HCT116 (cell line): Measurements from ENCODE around the gene MYH15. TPM values are rescaled to one million over a fixed set of nuclear protein-coding genes. Genes with fewer than 3 reads are reported as not detected.

Source experiments
- ATAC-seq: fragments of 200-7000 bp; cut with Tn5 transposase; 2 replicates; pipeline ENCODE4 v1.9.1; 2020; ENCODE audit warnings: mild to moderate bottlenecking, moderate library complexity
- BruUV-seq: library from RNA; stranded (reverse); fragments of 400-500 nt; replicated peaks from 2 replicates; lab custom pipeline; 2021; lab: Mats Ljungman, UMichigan
- CTCF ChIA-PET: fragments of 300-600 bp; sonication (Branson Sonifier 250); formaldehyde crosslinking; loops from one replicate; lab custom pipeline; 2021; ENCODE audit warnings: antibody characterized with exemption; lab: Charles Lee
- POLR2A ChIA-PET: fragments of 300-600, 350-600 bp; sonication (Branson Sonifier 250); formaldehyde crosslinking; loops from one replicate; lab custom pipeline; 2021; ENCODE audit warnings: antibody characterized with exemption; lab: Charles Lee
- RAD21 ChIA-PET, 2 experiments: fragments of 300-600 bp; sonication (Branson Sonifier 250); formaldehyde crosslinking; loops; one replicate each; lab custom pipeline; 2023; ENCODE audit warnings: low total read pairs in 2 of 2; ENCODE audit not compliant: uncharacterized antibody in 2 of 2, unreplicated experiment in 2 of 2, low non-redundant PET in 1 of 2; lab: Charles Lee
- DNase-seq: peaks from one replicate; pipeline ENCODE4 v3.0.0-alpha.2; 2010; ENCODE audit warnings: low read depth, low spot score
- H2AFZ ChIP-seq: fragments of 200-600 bp; shearing (Covaris generic), sonication (generic); 2 replicates; pipeline ENCODE4 v1.6.1; 2017; ENCODE audit warnings: low read depth, mixed run types, mixed read lengths, antibody characterized with exemption, low read length; ENCODE audit not compliant: poor library complexity, severe bottlenecking
- H3K27ac ChIP-seq: 2 replicates; pipeline ENCODE4 v1.5.1; 2012; ENCODE audit warnings: low read depth, low read length
- H3K27me3 ChIP-seq: fragments of 200-600 bp; sonication (generic); 2 replicates; pipeline ENCODE4 v1.6.1; 2016; ENCODE audit warnings: mixed run types, low read length, mixed read lengths; ENCODE audit not compliant: insufficient read depth
- H3K36me3 ChIP-seq, 2 experiments: fragments of 200-500 bp in 1 of 2; fragments of 200-600 bp in 1 of 2; sonication (Bioruptor generic) in 1 of 2; sonication (generic) in 1 of 2; 2 replicates each; pipeline versions ENCODE4 v1.5.1 to v1.6.1; 2014 to 2016; ENCODE audit warnings: low read length in 2 of 2, inconsistent platforms in 1 of 2, mixed read lengths in 1 of 2, mixed run types in 1 of 2; ENCODE audit not compliant: insufficient read depth in 2 of 2, control insufficient read depth in 1 of 2
- H3K4me1 ChIP-seq, 2 experiments: fragments of 200-600 bp in 1 of 2; sonication (generic) in 1 of 2; 2 replicates each; pipeline versions ENCODE4 v1.5.1 to v1.6.1; 2012 to 2017; ENCODE audit warnings: low read length in 2 of 2, inconsistent platforms in 1 of 2, mild to moderate bottlenecking in 1 of 2, mixed read lengths in 1 of 2, mixed run types in 1 of 2, moderate library complexity in 1 of 2; ENCODE audit not compliant: insufficient read depth in 2 of 2, control insufficient read depth in 1 of 2
- H3K4me2 ChIP-seq: fragments of 200-600 bp; sonication (generic); 2 replicates; pipeline ENCODE4 v1.6.1; 2017; ENCODE audit warnings: mixed run types, low read length, mixed read lengths
- H3K4me3 ChIP-seq, 2 experiments: fragments of 200-600 bp in 1 of 2; sonication (generic) in 1 of 2; replicated peaks in 1 of 2; 2 replicates each; pipeline ENCODE4 v1.5.1; 2011 to 2016; ENCODE audit warnings: low read length in 2 of 2, control low read depth in 1 of 2, low read depth in 1 of 2, mild to moderate bottlenecking in 1 of 2, mixed read lengths in 1 of 2, mixed run types in 1 of 2
- H3K79me2 ChIP-seq: fragments of 200-600 bp; sonication (generic); 2 replicates; pipeline ENCODE4 v1.6.1; 2017; ENCODE audit warnings: mild to moderate bottlenecking, mixed run types, low read length, moderate library complexity, mixed read lengths; ENCODE audit not compliant: insufficient read depth
- H3K9ac ChIP-seq: fragments of 200-600 bp; sonication (generic); 2 replicates; pipeline ENCODE4 v1.6.1; 2016; ENCODE audit warnings: low read length, mixed read lengths
- H3K9me2 ChIP-seq: fragments of 200-600 bp; sonication (generic), shearing (Covaris generic); 2 replicates; pipeline ENCODE4 v1.6.1; 2017; ENCODE audit warnings: mixed run types, mild to moderate bottlenecking, moderate library complexity; ENCODE audit not compliant: insufficient read depth
- H3K9me3 ChIP-seq, 2 experiments: fragments of 200-500 bp in 1 of 2; fragments of 200-600 bp in 1 of 2; sonication (Bioruptor generic) in 1 of 2; sonication (generic) in 1 of 2; 2 replicates each; pipeline ENCODE4 v1.6.1; 2014 to 2017; ENCODE audit warnings: low read length in 2 of 2, mixed read lengths in 2 of 2, inconsistent platforms in 1 of 2, low read depth in 1 of 2, mild to moderate bottlenecking in 1 of 2, mixed run types in 1 of 2, moderate library complexity in 1 of 2; ENCODE audit not compliant: control insufficient read depth in 1 of 2, insufficient read depth in 1 of 2
- H4K20me1 ChIP-seq: fragments of 200-600 bp; sonication (generic), shearing (Covaris generic); 2 replicates; pipeline ENCODE4 v1.6.1; 2017; ENCODE audit warnings: mixed run types, mild to moderate bottlenecking, moderate library complexity; ENCODE audit not compliant: insufficient read depth
- ELF1 ChIP-seq: IDR thresholded peaks from 2 replicates; pipeline ENCODE4 v1.6.1; 2012; ENCODE audit warnings: low read depth, borderline replicate concordance
- EZH2phosphoT487 ChIP-seq: fragments of 200-600 bp; IDR thresholded peaks from 2 replicates; pipeline ENCODE4 v1.6.1; 2018; ENCODE audit warnings: antibody characterized with exemption, borderline replicate concordance
- JUND ChIP-seq: IDR thresholded peaks from 2 replicates; pipeline ENCODE4 v1.6.1; 2012
- POLR2AphosphoS5 ChIP-seq: IDR thresholded peaks from 2 replicates; pipeline ENCODE4 v1.6.1; 2011; ENCODE audit warnings: mild to moderate bottlenecking, low read depth, low read length, moderate library complexity
- RAD21 ChIP-seq: IDR thresholded peaks from 2 replicates; pipeline ENCODE4 v1.6.1; 2012; ENCODE audit warnings: low read depth, mild to moderate bottlenecking
- SIN3A ChIP-seq: IDR thresholded peaks from 2 replicates; pipeline ENCODE4 v1.6.1; 2012; ENCODE audit warnings: low read depth
- SP1 ChIP-seq: IDR thresholded peaks from 2 replicates; pipeline ENCODE4 v1.6.1; 2012; ENCODE audit warnings: low read depth
- TCF7L2 ChIP-seq: IDR thresholded peaks from 2 replicates; pipeline ENCODE4 v1.7.0; 2011; ENCODE audit warnings: borderline replicate concordance, inconsistent platforms; ENCODE audit not compliant: insufficient read depth, insufficient read length; ENCODE audit errors: extremely low read depth
- ZNF274 ChIP-seq: fragments of 200-500 bp; sonication (Bioruptor generic); IDR thresholded peaks from 2 replicates; pipeline ENCODE4 v1.6.1; 2014; ENCODE audit warnings: mild to moderate bottlenecking, low read depth, low read length, inconsistent platforms
- intact Hi-C: fragments of 100-400 bp; cut with micrococcal nuclease; formaldehyde crosslinking; loops from 2 replicates; pipeline ENCODE4 v1.10.0; 2022
- total RNA-seq: library from RNA; stranded (reverse); gene quantifications from one replicate; pipeline ENCODE4 v1.2.1, GENCODE V29; 2021; ENCODE audit not compliant: unreplicated experiment
- TF ChIP-seq, protein P1 (sequence below): IDR thresholded peaks from 2 replicates; pipeline ENCODE4 v1.6.1; 2011; ENCODE audit warnings: mild to moderate bottlenecking, low read length, moderate library complexity; ENCODE audit not compliant: insufficient replicate concordance; ENCODE audit errors: extremely low read depth
- TF ChIP-seq, protein P2 (sequence below): IDR thresholded peaks from 2 replicates; pipeline ENCODE4 v1.6.1; 2012

Gene MYH15
- total RNA-seq, 1 experiment from 2014 or later: 11.2 TPM

- Histone ChIP-seq H3K4me2 (no peak overlapping the region), H3K9ac (no peak overlapping the region), H3K9me3 (no peaks in the 10 kb centered on the region), H3K36me3 (no peaks in the 10 kb centered on the region), H3K27me3 (no peaks in the 10 kb centered on the region), H3K79me2 (no peaks in the 10 kb centered on the region), H3K27ac (no peak overlapping the region)
- intact Hi-C loops: no loop called here
- POLR2A ChIA-PET: no interaction called here
- BruUV-seq: no TSS peak
- DNase-seq: no peak
- no peak for TF ChIP-seq ZNF274
- no peak for TF ChIP-seq JUND
- TF ChIP-seq SP1: no peak
- TF ChIP-seq TCF7L2: no peak
- TF ChIP-seq ELF1: no peak
- TF ChIP-seq SIN3A: no peak
- TF ChIP-seq RAD21: no peak
- TF ChIP-seq, protein P1, sequence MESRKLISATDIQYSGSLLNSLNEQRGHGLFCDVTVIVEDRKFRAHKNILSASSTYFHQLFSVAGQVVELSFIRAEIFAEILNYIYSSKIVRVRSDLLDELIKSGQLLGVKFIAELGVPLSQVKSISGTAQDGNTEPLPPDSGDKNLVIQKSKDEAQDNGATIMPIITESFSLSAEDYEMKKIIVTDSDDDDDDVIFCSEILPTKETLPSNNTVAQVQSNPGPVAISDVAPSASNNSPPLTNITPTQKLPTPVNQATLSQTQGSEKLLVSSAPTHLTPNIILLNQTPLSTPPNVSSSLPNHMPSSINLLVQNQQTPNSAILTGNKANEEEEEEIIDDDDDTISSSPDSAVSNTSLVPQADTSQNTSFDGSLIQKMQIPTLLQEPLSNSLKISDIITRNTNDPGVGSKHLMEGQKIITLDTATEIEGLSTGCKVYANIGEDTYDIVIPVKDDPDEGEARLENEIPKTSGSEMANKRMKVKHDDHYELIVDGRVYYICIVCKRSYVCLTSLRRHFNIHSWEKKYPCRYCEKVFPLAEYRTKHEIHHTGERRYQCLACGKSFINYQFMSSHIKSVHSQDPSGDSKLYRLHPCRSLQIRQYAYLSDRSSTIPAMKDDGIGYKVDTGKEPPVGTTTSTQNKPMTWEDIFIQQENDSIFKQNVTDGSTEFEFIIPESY: no peak
- no peak for TF ChIP-seq EZH2phosphoT487
- TF ChIP-seq POLR2AphosphoS5: no peak
- TF ChIP-seq, protein P2, sequence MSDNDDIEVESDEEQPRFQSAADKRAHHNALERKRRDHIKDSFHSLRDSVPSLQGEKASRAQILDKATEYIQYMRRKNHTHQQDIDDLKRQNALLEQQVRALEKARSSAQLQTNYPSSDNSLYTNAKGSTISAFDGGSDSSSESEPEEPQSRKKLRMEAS: no peak
- TF ChIP-seq, all 23 proteins: peak for 0
- Histone ChIP-seq H2AFZ (no peak overlapping the region), H3K9me2 (no peaks in the 10 kb centered on the region), H3K4me1 (no peaks in the 10 kb centered on the region), H3K4me3 (no peak overlapping the region), H4K20me1 (no peaks in the 10 kb centered on the region)
- ChIA-PET RAD21 (no interaction called here), CTCF (no interaction called here)
- no peak for ATAC-seq
Measured at GRCh38 chr3:108501535-108501934, 8.9 kb downstream of the MYH15 start.
